HL-60 (cell line): ENCODE results near the gene NRP2.

Experiments used
- CTCF ChIP-seq: IDR thresholded peaks from one replicate; pipeline ENCODE4 v1.5.1; 2011; ENCODE audit warnings: low read length, control low read depth, inconsistent platforms; ENCODE audit not compliant: insufficient read depth
- POLR2AphosphoS5 ChIP-seq: IDR thresholded peaks from 2 replicates; pipeline ENCODE4 v1.6.1; 2012; ENCODE audit warnings: low read depth
- REST ChIP-seq: IDR thresholded peaks from 2 replicates; pipeline ENCODE4 v1.6.1; 2012; ENCODE audit warnings: low read depth; ENCODE audit not compliant: insufficient replicate concordance

- no peak for TF ChIP-seq CTCF
- TF ChIP-seq REST: no peak
- TF ChIP-seq POLR2AphosphoS5: no peak
These were observed 91.7 kb downstream of the NRP2 start for GRCh38 chr2:205773989-205774388.
